ENCODE data around the gene KRTAP5-10.

GRCh38 chr11:71545405-71545966 is 19.9 kb upstream of the KRTAP5-10 start:
- no peak for TF ChIP-seq EZH2phosphoT487 (IDR thresholded peaks at IDR 0.05; ENCODE audit: low read length)
- TF ChIP-seq, protein P1, sequence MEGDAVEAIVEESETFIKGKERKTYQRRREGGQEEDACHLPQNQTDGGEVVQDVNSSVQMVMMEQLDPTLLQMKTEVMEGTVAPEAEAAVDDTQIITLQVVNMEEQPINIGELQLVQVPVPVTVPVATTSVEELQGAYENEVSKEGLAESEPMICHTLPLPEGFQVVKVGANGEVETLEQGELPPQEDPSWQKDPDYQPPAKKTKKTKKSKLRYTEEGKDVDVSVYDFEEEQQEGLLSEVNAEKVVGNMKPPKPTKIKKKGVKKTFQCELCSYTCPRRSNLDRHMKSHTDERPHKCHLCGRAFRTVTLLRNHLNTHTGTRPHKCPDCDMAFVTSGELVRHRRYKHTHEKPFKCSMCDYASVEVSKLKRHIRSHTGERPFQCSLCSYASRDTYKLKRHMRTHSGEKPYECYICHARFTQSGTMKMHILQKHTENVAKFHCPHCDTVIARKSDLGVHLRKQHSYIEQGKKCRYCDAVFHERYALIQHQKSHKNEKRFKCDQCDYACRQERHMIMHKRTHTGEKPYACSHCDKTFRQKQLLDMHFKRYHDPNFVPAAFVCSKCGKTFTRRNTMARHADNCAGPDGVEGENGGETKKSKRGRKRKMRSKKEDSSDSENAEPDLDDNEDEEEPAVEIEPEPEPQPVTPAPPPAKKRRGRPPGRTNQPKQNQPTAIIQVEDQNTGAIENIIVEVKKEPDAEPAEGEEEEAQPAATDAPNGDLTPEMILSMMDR (IDR thresholded peaks at IDR 0.05; ENCODE audit: low read length), result no peak

Measured in MM.1S (cell line).